Cardiac septum (tissue), 1 donor: ENCODE data around the gene VCAN. TPM values are rescaled to one million over a fixed set of nuclear protein-coding genes. Genes with fewer than 3 reads are reported as not detected.

ENCODE experiments used
- DNase-seq: peaks from one replicate; pipeline ENCODE4 v3.0.0-alpha.2; 2020; ENCODE audit warnings: low spot score
- intact Hi-C: fragments of 100-400 bp; cut with DNase I; formaldehyde crosslinking; loops from one replicate; pipeline ENCODE4 v1.14.0; 2022
- total RNA-seq: library from RNA; stranded (reverse); fragmentation: NEBNext Ultra II Directional; extraction: Animal tissue kit (Norgen Biotek cat#: 25700); gene quantifications from one replicate; pipeline ENCODE4 v1.2.1, GENCODE V29; 2021
- donor health status: DM: no; HTN: no; CAD: no.

Gene VCAN
- total RNA-seq, 1 donor from 2014 or later, result 61.0 TPM

DNA sequence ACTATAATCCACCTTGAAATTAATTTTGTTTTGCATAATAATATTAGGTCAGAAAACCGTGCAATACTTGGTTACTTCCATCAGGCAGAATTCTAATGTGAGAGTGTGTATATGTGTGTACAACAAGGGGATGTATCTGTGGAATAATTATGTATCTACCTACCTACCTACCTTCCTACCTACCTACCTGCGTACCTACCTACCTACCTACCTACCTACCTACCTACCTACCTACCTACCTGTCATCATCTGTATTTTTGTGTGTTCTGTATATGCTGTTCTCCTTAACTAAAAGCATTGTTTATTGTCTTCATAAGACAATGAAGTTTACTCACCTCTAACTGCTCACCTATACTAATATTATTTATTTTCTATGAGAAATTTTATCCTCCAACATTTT lies 52.8 kb downstream of the VCAN start:
- intact Hi-C loops, result no loop called here
- no peak for DNase-seq

DNA sequence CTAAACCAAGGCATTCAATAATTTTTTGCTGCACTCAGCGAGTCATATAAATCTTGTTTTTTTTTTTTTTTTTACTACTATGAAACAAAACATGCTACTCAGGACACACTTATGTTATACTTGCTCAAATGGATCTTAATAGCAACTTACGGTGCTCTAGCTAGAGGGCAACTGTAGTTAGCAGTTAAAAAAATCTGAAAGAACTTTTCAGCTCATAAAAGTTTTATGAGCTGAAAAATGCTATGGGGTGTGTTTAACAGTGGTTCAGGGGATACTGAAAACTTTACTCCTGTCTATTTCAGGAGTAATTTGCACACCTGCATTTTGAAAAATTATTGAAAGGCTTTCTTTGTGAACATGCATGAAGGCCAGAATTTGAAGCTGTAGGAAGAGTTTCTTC lies 53.4 kb downstream of the VCAN start:
- no peak for DNase-seq
- intact Hi-C loops, result no loop called here

DNA sequence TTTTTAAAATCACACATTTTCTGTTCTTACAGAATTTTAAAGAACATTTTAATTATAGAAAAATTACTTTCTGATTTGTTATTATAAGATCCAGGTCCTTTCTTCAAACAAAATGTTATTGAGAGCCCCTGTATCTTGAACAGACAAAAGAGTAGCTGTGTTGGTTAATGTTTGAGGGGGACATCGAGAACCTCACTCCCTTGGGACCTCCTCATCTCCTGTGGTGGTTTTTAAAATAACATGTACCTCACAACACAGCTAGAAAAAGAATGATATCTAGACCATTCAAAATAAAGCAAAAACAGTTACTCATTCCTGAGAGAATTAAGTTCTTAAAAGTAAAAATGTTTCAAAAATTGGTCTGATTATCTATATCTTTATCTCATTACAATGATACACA lies 54.7 kb downstream of the VCAN start:
- intact Hi-C loops, result no loop called here
- no peak for DNase-seq

DNA sequence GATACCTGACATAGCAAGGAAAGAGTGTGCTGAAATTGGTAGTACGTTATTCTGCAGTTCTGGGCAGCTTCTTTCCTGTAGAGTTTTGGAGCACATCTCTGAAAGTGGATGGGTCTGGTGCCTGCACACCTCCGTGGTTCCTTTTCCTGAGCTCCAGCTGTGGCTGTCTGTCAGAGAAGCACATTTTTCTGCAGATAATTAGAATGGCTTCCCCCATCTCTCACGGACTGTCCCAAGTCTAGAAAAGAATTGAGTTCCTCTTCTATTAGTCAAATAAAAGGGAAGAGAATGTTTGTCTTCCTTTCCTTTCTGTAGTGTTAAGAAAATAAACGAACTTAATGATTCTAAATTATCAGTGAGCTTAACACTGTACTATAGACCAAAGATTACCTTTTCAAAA lies 55.7 kb downstream of the VCAN start:
- intact Hi-C loops, result no loop called here
- DNase-seq, result no peak

DNA sequence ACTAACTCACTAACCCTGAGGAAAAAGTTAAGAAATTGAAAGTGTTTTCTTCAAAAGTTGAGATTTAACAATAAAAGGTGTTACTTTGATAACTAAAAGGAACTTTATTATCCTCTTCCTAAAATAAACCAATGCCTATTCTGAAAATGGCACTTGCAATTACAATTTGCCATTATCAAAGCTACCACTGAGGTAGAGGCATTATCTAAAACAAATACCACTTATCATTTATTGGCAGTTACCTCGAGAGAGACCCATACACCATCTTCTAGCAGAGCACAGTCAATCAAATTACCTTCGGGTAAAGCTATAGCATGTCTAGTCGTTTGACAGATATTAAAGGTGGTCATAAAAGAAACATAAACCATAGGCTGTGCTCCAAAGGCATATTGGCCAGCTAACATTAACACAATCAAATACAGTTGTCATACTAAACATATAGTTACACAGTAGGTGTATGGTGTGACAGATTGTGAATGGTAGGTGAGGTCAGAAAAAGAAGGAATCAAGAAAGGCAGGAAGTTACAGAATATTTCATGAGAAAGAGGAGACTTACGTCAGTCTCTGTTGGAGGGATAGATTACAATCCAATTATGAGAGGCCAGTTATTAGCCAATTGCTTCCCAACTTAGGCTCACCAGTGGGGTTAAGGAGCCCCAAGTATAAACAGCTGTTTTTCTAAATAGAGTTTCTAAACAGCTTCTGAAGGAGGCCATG lies 56.3 kb downstream of the VCAN start:
- intact Hi-C loops, result no loop called here
- DNase-seq, result no peak

DNA sequence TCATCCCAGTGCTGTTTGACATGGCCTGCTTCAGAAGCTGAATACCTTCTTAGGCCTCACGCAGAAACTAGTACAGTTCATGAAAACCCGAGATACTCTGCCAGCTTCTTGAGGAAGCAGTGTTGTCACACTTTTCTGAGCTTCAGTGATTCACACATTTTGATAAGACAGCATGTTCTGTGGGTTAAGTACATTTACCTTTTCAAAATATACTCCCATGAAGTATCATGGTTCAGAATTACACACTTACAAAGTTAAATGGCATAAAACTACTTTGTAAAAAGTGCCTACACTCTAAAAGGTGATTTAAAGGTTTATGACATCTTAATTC lies 56.9 kb downstream of the VCAN start:
- no peak for DNase-seq
- intact Hi-C loops, result no loop called here

DNA sequence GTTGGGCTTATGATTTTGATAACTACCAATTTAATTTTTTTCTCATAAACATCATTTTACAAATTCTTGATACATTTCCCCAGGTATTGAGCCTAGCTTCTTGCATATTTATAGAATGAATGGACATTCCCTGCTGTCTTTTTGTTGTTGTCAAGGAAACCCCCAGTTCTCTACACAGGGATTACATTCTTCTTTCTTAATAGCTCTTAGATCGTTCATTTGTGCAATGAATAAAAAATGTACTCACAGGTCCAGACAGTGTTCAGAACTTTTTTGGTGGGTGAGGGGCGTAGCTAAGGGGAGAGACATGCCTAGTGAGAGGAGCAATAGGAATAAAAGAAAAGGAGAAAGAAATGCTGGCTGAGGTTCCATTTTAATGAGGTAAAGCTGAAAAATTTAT lies 58.6 kb downstream of the VCAN start:
- DNase-seq, result no peak
- intact Hi-C loops, result no loop called here

DNA sequence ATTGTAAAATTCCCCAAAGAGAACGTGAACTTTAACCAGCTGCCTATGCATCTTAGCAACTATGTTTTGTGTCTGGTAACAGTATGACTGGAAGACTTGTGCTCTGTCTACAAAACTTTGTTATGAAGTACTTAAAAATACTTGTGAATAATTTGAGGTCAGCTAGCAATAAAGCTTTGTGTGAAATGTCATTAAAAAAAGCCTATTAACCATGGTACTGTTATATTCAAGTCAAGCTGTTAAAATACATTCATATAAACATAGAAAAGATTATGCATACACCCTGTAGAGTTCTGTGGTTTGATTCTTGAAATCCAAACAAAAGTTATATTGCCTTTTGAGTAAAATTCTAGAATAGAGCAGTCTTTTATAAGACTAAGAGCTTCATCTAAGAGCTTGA lies 60.1 kb downstream of the VCAN start:
- intact Hi-C loops, result no loop called here
- no peak for DNase-seq

DNA sequence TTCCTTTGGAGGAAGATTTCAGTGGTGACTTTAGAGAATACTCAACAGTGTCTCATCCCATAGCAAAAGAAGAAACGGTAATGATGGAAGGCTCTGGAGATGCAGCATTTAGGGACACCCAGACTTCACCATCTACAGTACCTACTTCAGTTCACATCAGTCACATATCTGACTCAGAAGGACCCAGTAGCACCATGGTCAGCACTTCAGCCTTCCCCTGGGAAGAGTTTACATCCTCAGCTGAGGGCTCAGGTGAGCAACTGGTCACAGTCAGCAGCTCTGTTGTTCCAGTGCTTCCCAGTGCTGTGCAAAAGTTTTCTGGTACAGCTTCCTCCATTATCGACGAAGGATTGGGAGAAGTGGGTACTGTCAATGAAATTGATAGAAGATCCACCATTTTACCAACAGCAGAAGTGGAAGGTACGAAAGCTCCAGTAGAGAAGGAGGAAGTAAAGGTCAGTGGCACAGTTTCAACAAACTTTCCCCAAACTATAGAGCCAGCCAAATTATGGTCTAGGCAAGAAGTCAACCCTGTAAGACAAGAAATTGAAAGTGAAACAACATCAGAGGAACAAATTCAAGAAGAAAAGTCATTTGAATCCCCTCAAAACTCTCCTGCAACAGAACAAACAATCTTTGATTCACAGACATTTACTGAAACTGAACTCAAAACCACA lies 67.4 kb downstream of the VCAN start:
- no peak for DNase-seq
- intact Hi-C loops, result no loop called here

DNA sequence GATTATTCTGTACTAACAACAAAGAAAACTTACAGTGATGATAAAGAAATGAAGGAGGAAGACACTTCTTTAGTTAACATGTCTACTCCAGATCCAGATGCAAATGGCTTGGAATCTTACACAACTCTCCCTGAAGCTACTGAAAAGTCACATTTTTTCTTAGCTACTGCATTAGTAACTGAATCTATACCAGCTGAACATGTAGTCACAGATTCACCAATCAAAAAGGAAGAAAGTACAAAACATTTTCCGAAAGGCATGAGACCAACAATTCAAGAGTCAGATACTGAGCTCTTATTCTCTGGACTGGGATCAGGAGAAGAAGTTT lies 67.9 kb downstream of the VCAN start:
- intact Hi-C loops, result no loop called here

DNA sequence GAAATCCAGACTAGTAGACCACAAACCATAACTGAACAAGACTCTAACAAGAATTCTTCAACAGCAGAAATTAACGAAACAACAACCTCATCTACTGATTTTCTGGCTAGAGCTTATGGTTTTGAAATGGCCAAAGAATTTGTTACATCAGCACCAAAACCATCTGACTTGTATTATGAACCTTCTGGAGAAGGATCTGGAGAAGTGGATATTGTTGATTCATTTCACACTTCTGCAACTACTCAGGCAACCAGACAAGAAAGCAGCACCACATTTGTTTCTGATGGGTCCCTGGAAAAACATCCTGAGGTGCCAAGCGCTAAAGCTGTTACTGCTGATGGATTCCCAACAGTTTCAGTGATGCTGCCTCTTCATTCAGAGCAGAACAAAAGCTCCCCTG lies 68.6 kb downstream of the VCAN start:
- intact Hi-C loops, result no loop called here
- no peak for DNase-seq

More for the DNA sequence above, 67.9 kb downstream of the VCAN start:
- DNase-seq, result no peak

DNA sequence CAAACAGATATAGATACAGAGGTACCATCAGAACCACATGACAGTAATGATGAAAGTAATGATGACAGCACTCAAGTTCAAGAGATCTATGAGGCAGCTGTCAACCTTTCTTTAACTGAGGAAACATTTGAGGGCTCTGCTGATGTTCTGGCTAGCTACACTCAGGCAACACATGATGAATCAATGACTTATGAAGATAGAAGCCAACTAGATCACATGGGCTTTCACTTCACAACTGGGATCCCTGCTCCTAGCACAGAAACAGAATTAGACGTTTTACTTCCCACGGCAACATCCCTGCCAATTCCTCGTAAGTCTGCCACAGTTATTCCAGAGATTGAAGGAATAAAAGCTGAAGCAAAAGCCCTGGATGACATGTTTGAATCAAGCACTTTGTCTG lies 69.2 kb downstream of the VCAN start:
- intact Hi-C loops, result no loop called here

DNA sequence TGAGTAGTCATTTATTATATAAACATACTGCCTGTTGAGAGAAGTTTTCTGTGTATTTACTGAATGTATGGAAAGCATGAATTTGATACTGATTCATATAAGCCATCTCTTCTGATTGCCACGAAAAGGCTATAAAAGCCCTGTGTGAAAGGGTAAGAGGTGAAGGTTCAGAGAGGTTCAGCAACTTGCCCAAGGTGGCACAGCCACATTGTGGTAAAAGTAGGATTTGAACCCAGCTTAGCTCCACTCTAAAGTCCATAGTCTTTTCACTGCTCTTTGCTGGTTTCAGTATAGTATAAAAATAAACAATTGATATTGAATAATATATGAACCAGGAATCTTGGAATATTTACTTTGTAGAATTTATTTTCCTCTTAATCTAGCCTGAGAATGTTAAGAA lies 71.3 kb downstream of the VCAN start:
- DNase-seq, result no peak
- intact Hi-C loops, result no loop called here

More for the DNA sequence above, 69.2 kb downstream of the VCAN start:
- DNase-seq, result no peak

DNA sequence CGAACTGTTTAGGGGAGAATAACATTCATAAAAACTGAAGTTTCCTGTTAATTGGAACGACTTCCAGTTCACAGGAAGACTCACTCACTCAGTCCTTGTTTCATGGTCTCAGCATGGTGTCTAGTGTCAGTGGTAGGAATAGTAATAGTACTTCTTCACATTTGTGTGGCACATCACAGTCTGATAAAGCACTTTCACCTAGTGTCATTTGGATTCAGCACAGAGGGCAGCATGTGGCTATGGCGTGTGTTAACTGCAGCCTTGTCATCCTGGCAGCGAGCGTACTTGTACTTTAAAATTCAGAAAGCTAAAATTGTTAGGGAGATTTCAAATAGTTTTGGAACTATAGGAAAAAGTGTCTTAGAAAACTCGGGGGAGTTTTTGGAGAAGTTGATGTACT lies 72.4 kb downstream of the VCAN start:
- no peak for DNase-seq
- intact Hi-C loops, result no loop called here

DNA sequence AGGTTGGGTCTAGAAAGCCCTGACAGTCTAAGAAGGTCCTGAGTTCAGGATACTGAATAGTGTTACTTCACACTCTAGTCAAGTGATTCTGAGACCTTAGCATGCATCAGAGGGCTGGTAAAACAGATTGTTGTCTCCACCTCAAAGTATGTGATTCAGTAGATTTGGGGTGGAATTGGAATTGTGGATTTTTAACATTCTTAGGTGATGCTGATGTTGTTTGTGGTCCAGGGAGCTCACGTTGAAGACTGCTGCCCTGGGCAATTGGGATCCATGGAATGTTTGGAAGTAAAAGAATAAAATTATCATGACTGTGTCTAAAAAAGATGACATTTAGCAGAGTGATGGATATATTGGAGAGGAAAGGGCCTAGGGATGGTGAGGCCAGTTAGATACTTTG lies 75.6 kb downstream of the VCAN start:
- intact Hi-C loops, result no loop called here
- DNase-seq, result no peak

DNA sequence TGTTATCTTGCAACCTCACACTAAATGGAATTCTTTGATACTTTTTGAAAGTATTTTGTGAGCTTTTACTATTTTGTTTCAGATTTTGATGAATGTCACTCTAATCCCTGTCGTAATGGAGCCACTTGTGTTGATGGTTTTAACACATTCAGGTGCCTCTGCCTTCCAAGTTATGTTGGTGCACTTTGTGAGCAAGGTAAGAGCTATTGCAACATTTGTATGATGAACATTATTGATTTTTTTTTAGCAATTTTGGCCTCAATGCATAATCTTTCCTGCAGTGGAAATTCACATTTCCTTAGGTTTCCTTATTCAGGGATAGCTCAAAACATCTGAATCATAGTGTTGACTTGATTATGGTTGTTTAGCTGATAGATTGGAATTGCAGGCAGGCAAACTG lies 76.3 kb downstream of the VCAN start:
- intact Hi-C loops, result no loop called here
- DNase-seq, result no peak

DNA sequence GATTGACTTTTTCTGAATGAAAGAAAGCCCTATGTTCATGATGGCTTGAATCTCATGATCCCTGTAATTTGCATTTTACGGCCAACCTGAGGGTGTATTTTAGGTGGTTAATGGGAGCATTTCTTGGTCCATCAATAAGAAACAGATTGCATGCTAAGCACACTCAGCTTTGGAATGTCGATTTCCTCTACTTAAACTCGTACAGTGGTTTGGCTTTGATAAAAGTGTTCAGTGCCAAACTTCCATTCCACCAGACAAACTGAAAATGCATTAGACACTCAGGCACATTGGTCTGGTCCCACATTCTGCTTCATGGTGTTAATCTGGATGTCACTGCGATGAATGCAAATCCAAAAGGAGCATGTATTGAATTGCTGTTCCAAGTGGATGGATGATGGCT lies 77.0 kb downstream of the VCAN start:
- intact Hi-C loops, result no loop called here
- DNase-seq, result no peak

DNA sequence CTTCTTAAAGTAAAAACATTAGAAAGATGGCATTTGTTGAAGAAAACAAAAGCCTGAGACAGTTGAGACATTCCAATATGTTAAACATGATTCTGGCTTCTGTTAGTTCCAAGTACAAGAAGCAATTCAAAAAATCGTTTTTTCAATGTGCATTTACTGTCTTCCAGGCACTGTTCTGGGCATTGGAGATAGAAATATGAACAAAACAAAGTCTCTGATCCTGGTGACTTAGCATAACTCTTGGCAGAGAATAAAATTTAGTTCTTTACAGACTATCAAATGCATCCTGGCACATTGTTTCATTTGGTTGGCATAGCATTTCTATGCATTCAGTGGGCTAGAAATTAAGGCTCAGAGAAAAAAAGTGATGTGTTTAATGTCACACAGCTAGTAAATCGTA lies 77.5 kb downstream of the VCAN start:
- no peak for DNase-seq
- intact Hi-C loops, result no loop called here

DNA sequence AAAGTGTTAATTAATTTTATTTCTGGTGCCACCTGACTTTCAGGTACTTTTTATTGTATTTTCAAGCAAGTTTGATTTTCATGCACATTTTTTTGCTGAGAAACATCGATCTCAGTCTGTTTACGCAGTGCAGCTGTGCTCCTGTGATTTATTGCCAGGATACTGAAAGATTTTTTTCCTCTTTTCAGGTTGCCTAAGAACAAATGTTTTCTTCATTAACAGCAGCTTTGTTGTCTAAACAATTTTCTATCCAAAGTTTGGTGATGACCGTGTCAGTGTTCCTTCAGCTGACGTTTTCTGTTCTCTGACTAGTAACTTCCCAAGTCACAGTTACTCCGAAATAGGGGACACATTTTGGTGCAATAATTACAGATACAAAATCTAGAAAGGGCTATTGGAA lies 78.1 kb downstream of the VCAN start:
- intact Hi-C loops, result loop anchor here (5.0 kb wide), 1 partner anchor 67 kb away; no protein-coding TSS in a partner anchor
- no peak for DNase-seq

DNA sequence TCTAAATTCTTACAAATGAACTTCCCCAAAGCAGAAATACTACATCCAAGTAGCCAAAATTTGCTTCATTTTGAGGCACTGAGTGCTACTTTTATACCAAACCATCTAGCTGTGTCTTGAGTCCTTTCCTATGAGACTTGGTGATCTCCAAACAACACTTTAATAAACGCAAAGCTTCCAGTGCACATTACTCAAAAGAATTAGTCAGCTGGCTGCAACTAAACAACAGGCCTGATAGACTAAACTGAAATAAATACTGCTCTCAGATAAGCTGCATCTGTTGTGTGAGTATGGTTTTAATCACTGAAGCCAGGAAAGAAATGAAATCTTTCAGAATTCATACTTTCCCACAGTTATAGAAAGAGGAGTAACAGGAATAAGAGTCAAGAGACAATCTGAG lies 80.3 kb downstream of the VCAN start:
- intact Hi-C loops, result loop anchor here (5.0 kb wide), 1 partner anchor 70 kb away; no protein-coding TSS in a partner anchor
- DNase-seq, result no peak

DNA sequence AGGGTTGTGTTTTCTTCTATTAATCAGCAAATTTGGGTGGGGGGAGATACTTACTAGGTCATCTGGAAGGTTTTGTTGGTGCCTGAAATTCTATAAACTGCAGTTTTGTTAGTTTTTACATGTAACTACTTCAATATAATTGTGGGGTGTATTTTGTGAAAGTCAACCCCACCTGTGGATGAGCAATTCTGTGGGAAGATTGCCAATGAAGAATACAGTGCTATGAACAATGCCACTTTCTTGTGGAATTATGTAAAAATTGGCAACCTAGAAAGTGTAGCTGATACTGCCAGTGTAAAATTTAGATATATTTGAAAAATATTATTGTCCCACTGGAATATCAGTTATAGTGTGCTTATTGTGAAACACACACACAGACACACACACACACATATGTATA lies 80.7 kb downstream of the VCAN start:
- no peak for DNase-seq
- intact Hi-C loops, result loop anchor here (5.0 kb wide), 1 partner anchor 70 kb away; no protein-coding TSS in a partner anchor
